A673 (cell line): ENCODE measurements around the gene CWC22. TPM values are rescaled to one million over a fixed set of nuclear protein-coding genes. Genes with fewer than 3 reads are reported as not detected.

ENCODE experiments used
- BruUV-seq: library from RNA; stranded (reverse); fragments of 400-500 nt; replicated peaks from 2 replicates; lab custom pipeline; 2021; lab: Mats Ljungman, UMichigan
- CTCF ChIA-PET: fragments of 300-600 bp; sonication (Branson Sonifier 250); formaldehyde crosslinking; loops from one replicate; lab custom pipeline; 2022; ENCODE audit warnings: antibody characterized with exemption; lab: Charles Lee
- POLR2A ChIA-PET: fragments of 300-600 bp; sonication (Branson Sonifier 250); formaldehyde crosslinking; loops from one replicate; lab custom pipeline; 2022; ENCODE audit warnings: antibody characterized with exemption; ENCODE audit not compliant: low non-redundant PET; lab: Charles Lee
- DNase-seq: peaks from one replicate; pipeline ENCODE4 v3.0.0-alpha.2; 2015; ENCODE audit warnings: low spot score
- H3K27ac ChIP-seq: fragments of 200-600 bp; sonication (generic); 2 replicates; pipeline ENCODE4 v1.5.1; 2016; ENCODE audit warnings: mixed run types, low read depth, mild to moderate bottlenecking, mixed read lengths, antibody characterized with exemption, low read length; ENCODE audit not compliant: poor library complexity, severe bottlenecking
- H3K27me3 ChIP-seq: fragments of 200-600 bp; sonication (generic); replicated peaks from 2 replicates; pipeline ENCODE4 v1.6.1; 2017; ENCODE audit warnings: mixed run types, low read depth, mild to moderate bottlenecking, mixed read lengths, antibody characterized with exemption, low read length; ENCODE audit not compliant: insufficient read depth, poor library complexity
- H3K36me3 ChIP-seq: fragments of 200-600 bp; sonication (generic); 2 replicates; pipeline ENCODE4 v1.6.1; 2016; ENCODE audit warnings: mixed run types, mild to moderate bottlenecking, mixed read lengths, antibody characterized with exemption, low read length; ENCODE audit not compliant: insufficient read depth, poor library complexity, severe bottlenecking
- H3K4me1 ChIP-seq: fragments of 200-600 bp; sonication (generic); 2 replicates; pipeline ENCODE4 v1.6.1; 2017; ENCODE audit warnings: mixed run types, mild to moderate bottlenecking, mixed read lengths, antibody characterized with exemption, low read length; ENCODE audit not compliant: insufficient read depth, poor library complexity, severe bottlenecking
- H3K4me3 ChIP-seq: fragments of 200-600 bp; sonication (generic); 2 replicates; pipeline ENCODE4 v1.5.1; 2016; ENCODE audit warnings: low read depth, mixed run types, mild to moderate bottlenecking, mixed read lengths, low read length; ENCODE audit not compliant: poor library complexity, severe bottlenecking
- H3K9me3 ChIP-seq: fragments of 200-600 bp; sonication (generic); 2 replicates; pipeline ENCODE4 v1.6.1; 2016; ENCODE audit warnings: mixed run types, low read depth, mild to moderate bottlenecking, mixed read lengths, antibody characterized with exemption, low read length; ENCODE audit not compliant: poor library complexity, severe bottlenecking
- CTCF ChIP-seq: fragments of 300-800, 200-600 bp; sonication (generic); conservative IDR thresholded peaks from 2 replicates; pipeline ENCODE4 v1.5.1; 2017; ENCODE audit warnings: low read depth, mild to moderate bottlenecking, antibody characterized with exemption, low read length, moderate library complexity, mixed read lengths
- EZH2 ChIP-seq: fragments of 200-600 bp; sonication (generic); IDR thresholded peaks from 2 replicates; pipeline ENCODE4 v1.6.1; 2017; ENCODE audit warnings: borderline replicate concordance, low read depth, mild to moderate bottlenecking, mixed read lengths, antibody characterized with exemption, low read length; ENCODE audit not compliant: poor library complexity, severe bottlenecking
- intact Hi-C: fragments of 100-400 bp; cut with micrococcal nuclease; formaldehyde crosslinking; loops from one replicate; pipeline ENCODE4 v1.10.0; 2022; ENCODE audit not compliant: unreplicated experiment
- total RNA-seq: library from RNA; stranded (reverse); gene quantifications from 2 replicates; pipeline ENCODE4 v1.2.3, GENCODE V29; 2021

Gene CWC22
- total RNA-seq, 1 experiment from 2014 or later = 26.7 TPM

GRCh38 chr2:179948058-179948457, 59.0 kb downstream of the CWC22 start:
- peaks cover 59% of the 10 kb centered on the region for H3K36me3 ChIP-seq
- intact Hi-C loops = no loop called here
- no peak for DNase-seq
- H3K27ac ChIP-seq = no peak overlapping the region
- ChIA-PET POLR2A (no interaction called here), CTCF (no interaction called here)
- BruUV-seq = no TSS peak
- H3K27me3 ChIP-seq = no peaks in the 10 kb centered on the region
- no peak overlapping the region for H3K4me3 ChIP-seq
- H3K9me3 ChIP-seq = no peaks in the 10 kb centered on the region
- no peaks in the 10 kb centered on the region for H3K4me1 ChIP-seq
- TF ChIP-seq CTCF (no peak), EZH2 (no peak)

GRCh38 chr2:179946810-179947615, 60.1 kb downstream of the CWC22 start:
- no peaks in the 10 kb centered on the region for H3K9me3 ChIP-seq
- no peak overlapping the region for H3K4me3 ChIP-seq
- peaks cover 49% of the 10 kb centered on the region for H3K36me3 ChIP-seq
- H3K4me1 ChIP-seq = no peaks in the 10 kb centered on the region
- ChIA-PET POLR2A (no interaction called here), CTCF (no interaction called here)
- no peak for DNase-seq
- TF ChIP-seq CTCF = no peak
- no peak for TF ChIP-seq EZH2
- H3K27ac ChIP-seq = no peak overlapping the region
- intact Hi-C loops = no loop called here
- H3K27me3 ChIP-seq = no peaks in the 10 kb centered on the region
- BruUV-seq = no TSS peak

- DNase-seq = no peak
- intact Hi-C loops = no loop called here
- Histone ChIP-seq H3K9me3 (no peaks in the 10 kb centered on the region), H3K4me1 (no peaks in the 10 kb centered on the region), H3K4me3 (no peak overlapping the region), H3K36me3 (peaks cover 42% of the 10 kb centered on the region), H3K27ac (no peak overlapping the region), H3K27me3 (no peaks in the 10 kb centered on the region)
- CTCF ChIA-PET = no interaction called here
- POLR2A ChIA-PET = no interaction called here
- TF ChIP-seq EZH2 (no peak), CTCF (no peak)
- BruUV-seq = no TSS peak
Observed at GRCh38 chr2:179946346-179946745, 60.8 kb downstream of the CWC22 start.
